HEK293 (cell line): ENCODE measurements around the gene TYROBP.

Experiments
- CTCF ChIA-PET: fragments of 350-600 bp; formaldehyde crosslinking; extraction: SDS; loops from one replicate; lab custom pipeline; 2021; ENCODE audit warnings: antibody characterized with exemption; lab: Yijun Ruan, JAX
- POLR2A ChIA-PET: fragments of 300-600 bp; formaldehyde crosslinking; extraction: SDS; loops from one replicate; lab custom pipeline; 2020; ENCODE audit warnings: antibody characterized with exemption, inconsistent platforms; lab: Yijun Ruan, JAX
- H3K27ac ChIP-seq: fragments of 200-500 bp; sonication (Bioruptor generic); 2 replicates; pipeline ENCODE4 v1.5.1; 2014; ENCODE audit warnings: low read depth, low read length, control low read depth, inconsistent platforms; ENCODE audit errors: extremely low read depth
- H3K36me3 ChIP-seq, 2 experiments: fragments of 200-500 bp in 1 of 2; sonication (Bioruptor generic) in 1 of 2; 1 replicate in 1 of 2; 2 replicates in 1 of 2; pipeline ENCODE4 v1.5.1; 2014 to 2017; ENCODE audit warnings: inconsistent platforms in 2 of 2, low read length in 2 of 2; ENCODE audit not compliant: control insufficient read depth in 2 of 2, insufficient read depth in 1 of 2
- H3K4me1 ChIP-seq: fragments of 200-500 bp; sonication (Bioruptor generic); 2 replicates; pipeline ENCODE4 v1.5.1; 2014; ENCODE audit warnings: mild to moderate bottlenecking, low read length, inconsistent platforms; ENCODE audit not compliant: control insufficient read depth, insufficient read depth
- H3K4me3 ChIP-seq: 2 replicates; pipeline ENCODE4 v1.5.1; 2011; ENCODE audit warnings: low read depth, mild to moderate bottlenecking, control low read depth, low read length, moderate library complexity
- H3K9me3 ChIP-seq: fragments of 200-500 bp; sonication (Bioruptor generic); 2 replicates; pipeline ENCODE4 v1.5.1; 2014; ENCODE audit warnings: low read depth, low read length, inconsistent platforms; ENCODE audit not compliant: control insufficient read depth, insufficient read depth
- BCL11B ChIP-seq: fragments of 450-650 bp; formaldehyde crosslinking; IDR thresholded peaks from 2 replicates; pipeline ENCODE4 v1.5.1; 2016; ENCODE audit warnings: low read depth, missing biosample characterization, missing genetic modification characterization
- HOXA7 ChIP-seq: sonication (generic); formaldehyde crosslinking; IDR thresholded peaks from 2 replicates; pipeline ENCODE4 v1.8.1; 2022; ENCODE audit warnings: missing genetic modification reagents, borderline replicate concordance
- KLF16 ChIP-seq: fragments of 450-650 bp; formaldehyde crosslinking; IDR thresholded peaks from 2 replicates; pipeline ENCODE4 v1.5.1; 2017; ENCODE audit warnings: missing biosample characterization, missing genetic modification characterization
- SETDB1 ChIP-seq: IDR thresholded peaks from one replicate; pipeline ENCODE4 v1.6.1; 2017; ENCODE audit warnings: mild to moderate bottlenecking, low read length, moderate library complexity, mixed read lengths; ENCODE audit not compliant: insufficient read length
- SP7 ChIP-seq: fragments of 450-650 bp; formaldehyde crosslinking; IDR thresholded peaks from 2 replicates; pipeline ENCODE4 v1.5.1; 2016; ENCODE audit warnings: missing biosample characterization, missing genetic modification characterization
- ZBTB21 ChIP-seq: fragments of 450-650 bp; formaldehyde crosslinking; IDR thresholded peaks from 2 replicates; pipeline ENCODE4 v1.5.1; 2017; ENCODE audit warnings: missing biosample characterization, missing genetic modification characterization
- ZNF121 ChIP-seq: fragments of 450-650 bp; formaldehyde crosslinking; IDR thresholded peaks from 2 replicates; pipeline ENCODE4 v1.5.1; 2016; ENCODE audit warnings: missing biosample characterization, missing genetic modification characterization
- ZNF202 ChIP-seq: fragments of 450-650 bp; formaldehyde crosslinking; IDR thresholded peaks from 2 replicates; pipeline ENCODE4 v1.5.1; 2016; ENCODE audit warnings: missing biosample characterization, missing genetic modification characterization, borderline replicate concordance
- ZNF248 ChIP-seq: fragments of 450-650 bp; formaldehyde crosslinking; IDR thresholded peaks from 2 replicates; pipeline ENCODE4 v1.5.1; 2017; ENCODE audit warnings: missing biosample characterization, missing genetic modification characterization
- ZNF366 ChIP-seq: fragments of 450-650 bp; formaldehyde crosslinking; conservative IDR thresholded peaks from 2 replicates; pipeline ENCODE4 v1.5.1; 2016; ENCODE audit warnings: missing biosample characterization, missing genetic modification characterization
- ZNF521 ChIP-seq: fragments of 450-650 bp; formaldehyde crosslinking; IDR thresholded peaks from 2 replicates; pipeline ENCODE4 v1.5.1; 2017; ENCODE audit warnings: missing biosample characterization, mild to moderate bottlenecking, missing genetic modification characterization
- ZNF600 ChIP-seq: fragments of 450-650 bp; formaldehyde crosslinking; IDR thresholded peaks from 2 replicates; pipeline ENCODE4 v1.5.1; 2016; ENCODE audit warnings: missing biosample characterization, missing genetic modification characterization
- ZNF621 ChIP-seq: fragments of 450-650 bp; formaldehyde crosslinking; IDR thresholded peaks from 2 replicates; pipeline ENCODE4 v1.5.1; 2017; ENCODE audit warnings: missing biosample characterization, missing genetic modification characterization
- TF ChIP-seq, protein P1 (sequence below): fragments of 450-650 bp; formaldehyde crosslinking; IDR thresholded peaks from 2 replicates; pipeline ENCODE4 v1.5.1; 2016; ENCODE audit warnings: missing biosample characterization, missing genetic modification characterization
- TF ChIP-seq, protein P2 (sequence below): fragments of 450-650 bp; formaldehyde crosslinking; IDR thresholded peaks from 2 replicates; pipeline ENCODE4 v1.5.1; 2016; ENCODE audit warnings: missing biosample characterization, missing genetic modification characterization
- TF ChIP-seq, protein P3 (sequence below): fragments of 450-650 bp; formaldehyde crosslinking; IDR thresholded peaks from 2 replicates; pipeline ENCODE4 v1.5.1; 2016; ENCODE audit warnings: missing biosample characterization, missing genetic modification characterization
- TF ChIP-seq, protein P4 (sequence below): fragments of 450-650 bp; formaldehyde crosslinking; IDR thresholded peaks from 2 replicates; pipeline ENCODE4 v1.5.1; 2016; ENCODE audit warnings: missing biosample characterization, missing genetic modification characterization
- TF ChIP-seq, protein P5 (sequence below): fragments of 450-650 bp; formaldehyde crosslinking; IDR thresholded peaks from 2 replicates; pipeline ENCODE4 v1.5.1; 2016; ENCODE audit warnings: missing biosample characterization, missing genetic modification characterization
- TF ChIP-seq, protein P6 (sequence below): fragments of 450-650 bp; formaldehyde crosslinking; IDR thresholded peaks from 2 replicates; pipeline ENCODE4 v1.5.1; 2016; ENCODE audit warnings: missing biosample characterization, missing genetic modification characterization
- TF ChIP-seq, protein P7 (sequence below): sonication (generic); formaldehyde crosslinking; IDR thresholded peaks from 2 replicates; pipeline ENCODE4 v1.8.1; 2022; ENCODE audit warnings: mild to moderate bottlenecking, moderate library complexity, missing genetic modification reagents
- TF ChIP-seq, protein P8 (sequence below): fragments of 450-650 bp; formaldehyde crosslinking; IDR thresholded peaks from 2 replicates; pipeline ENCODE4 v1.5.1; 2017; ENCODE audit warnings: missing biosample characterization, missing genetic modification characterization

TYROBP gene

DNA sequence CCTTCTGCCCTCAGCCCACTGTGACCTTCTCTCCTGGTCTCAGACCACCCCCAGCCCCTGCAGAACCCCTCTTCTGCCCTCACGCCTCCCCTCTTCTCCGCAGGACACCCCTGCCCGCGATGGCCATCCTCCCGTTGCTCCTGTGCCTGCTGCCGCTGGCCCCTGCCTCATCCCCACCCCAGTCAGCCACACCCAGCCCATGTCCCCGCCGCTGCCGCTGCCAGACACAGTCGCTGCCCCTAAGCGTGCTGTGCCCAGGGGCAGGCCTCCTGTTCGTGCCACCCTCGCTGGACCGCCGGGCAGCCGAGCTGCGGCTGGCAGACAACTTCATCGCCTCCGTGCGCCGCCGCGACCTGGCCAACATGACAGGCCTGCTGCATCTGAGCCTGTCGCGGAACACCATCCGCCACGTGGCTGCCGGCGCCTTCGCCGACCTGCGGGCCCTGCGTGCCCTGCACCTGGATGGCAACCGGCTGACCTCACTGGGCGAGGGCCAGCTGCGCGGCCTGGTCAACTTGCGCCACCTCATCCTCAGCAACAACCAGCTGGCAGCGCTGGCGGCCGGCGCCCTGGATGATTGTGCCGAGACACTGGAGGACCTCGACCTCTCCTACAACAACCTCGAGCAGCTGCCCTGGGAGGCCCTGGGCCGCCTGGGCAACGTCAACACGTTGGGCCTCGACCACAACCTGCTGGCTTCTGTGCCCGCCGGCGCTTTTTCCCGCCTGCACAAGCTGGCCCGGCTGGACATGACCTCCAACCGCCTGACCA is 31.4 kb upstream of the TYROBP start:
- H3K4me3 ChIP-seq = no peak overlapping the region
- no peaks in the 10 kb centered on the region; the same call in 1 of the 2 replicates for H3K9me3 ChIP-seq
- H3K36me3 ChIP-seq = peaks cover 35 to 48% of the 10 kb centered on the region in 2 experiments
- 0 out of 2 replicates have a peak overlapping the region, but pooled peaks have one; percentile 13 for H3K27ac ChIP-seq
- CTCF ChIA-PET = interaction anchor here (0.6 to 1.1 kb wide), 3 partner anchors 8 to 347 kb away, joined by 3 to 4 read pairs (median 4); no protein-coding TSS in a partner anchor
- peaks cover 26% of the 10 kb centered on the region for H3K4me1 ChIP-seq
- POLR2A ChIA-PET = interaction anchor here (0.6 to 1.1 kb wide), 2 partner anchors 48 to 115 kb away, joined by 3 to 5 read pairs; partner anchors contain the start of gene THAP8
- TF ChIP-seq ZNF521 (tag by site-specific recombination) = no peak
- no peak for TF ChIP-seq SETDB1
- TF ChIP-seq, protein P1, sequence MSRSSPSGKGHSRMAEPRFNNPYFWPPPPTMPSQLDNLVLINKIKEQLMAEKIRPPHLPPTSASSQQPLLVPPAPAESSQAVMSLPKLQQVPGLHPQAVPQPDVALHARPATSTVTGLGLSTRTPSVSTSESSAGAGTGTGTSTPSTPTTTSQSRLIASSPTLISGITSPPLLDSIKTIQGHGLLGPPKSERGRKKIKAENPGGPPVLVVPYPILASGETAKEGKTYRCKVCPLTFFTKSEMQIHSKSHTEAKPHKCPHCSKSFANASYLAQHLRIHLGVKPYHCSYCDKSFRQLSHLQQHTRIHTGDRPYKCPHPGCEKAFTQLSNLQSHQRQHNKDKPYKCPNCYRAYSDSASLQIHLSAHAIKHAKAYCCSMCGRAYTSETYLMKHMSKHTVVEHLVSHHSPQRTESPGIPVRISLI = no peak
- TF ChIP-seq, protein P2, sequence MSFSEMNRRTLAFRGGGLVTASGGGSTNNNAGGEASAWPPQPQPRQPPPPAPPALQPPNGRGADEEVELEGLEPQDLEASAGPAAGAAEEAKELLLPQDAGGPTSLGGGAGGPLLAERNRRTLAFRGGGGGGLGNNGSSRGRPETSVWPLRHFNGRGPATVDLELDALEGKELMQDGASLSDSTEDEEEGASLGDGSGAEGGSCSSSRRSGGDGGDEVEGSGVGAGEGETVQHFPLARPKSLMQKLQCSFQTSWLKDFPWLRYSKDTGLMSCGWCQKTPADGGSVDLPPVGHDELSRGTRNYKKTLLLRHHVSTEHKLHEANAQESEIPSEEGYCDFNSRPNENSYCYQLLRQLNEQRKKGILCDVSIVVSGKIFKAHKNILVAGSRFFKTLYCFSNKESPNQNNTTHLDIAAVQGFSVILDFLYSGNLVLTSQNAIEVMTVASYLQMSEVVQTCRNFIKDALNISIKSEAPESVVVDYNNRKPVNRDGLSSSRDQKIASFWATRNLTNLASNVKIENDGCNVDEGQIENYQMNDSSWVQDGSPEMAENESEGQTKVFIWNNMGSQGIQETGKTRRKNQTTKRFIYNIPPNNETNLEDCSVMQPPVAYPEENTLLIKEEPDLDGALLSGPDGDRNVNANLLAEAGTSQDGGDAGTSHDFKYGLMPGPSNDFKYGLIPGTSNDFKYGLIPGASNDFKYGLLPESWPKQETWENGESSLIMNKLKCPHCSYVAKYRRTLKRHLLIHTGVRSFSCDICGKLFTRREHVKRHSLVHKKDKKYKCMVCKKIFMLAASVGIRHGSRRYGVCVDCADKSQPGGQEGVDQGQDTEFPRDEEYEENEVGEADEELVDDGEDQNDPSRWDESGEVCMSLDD (tag by site-specific recombination) = 0 out of 2 replicates have a peak, but pooled peaks have one; percentile 8
- TF ChIP-seq, protein P3, sequence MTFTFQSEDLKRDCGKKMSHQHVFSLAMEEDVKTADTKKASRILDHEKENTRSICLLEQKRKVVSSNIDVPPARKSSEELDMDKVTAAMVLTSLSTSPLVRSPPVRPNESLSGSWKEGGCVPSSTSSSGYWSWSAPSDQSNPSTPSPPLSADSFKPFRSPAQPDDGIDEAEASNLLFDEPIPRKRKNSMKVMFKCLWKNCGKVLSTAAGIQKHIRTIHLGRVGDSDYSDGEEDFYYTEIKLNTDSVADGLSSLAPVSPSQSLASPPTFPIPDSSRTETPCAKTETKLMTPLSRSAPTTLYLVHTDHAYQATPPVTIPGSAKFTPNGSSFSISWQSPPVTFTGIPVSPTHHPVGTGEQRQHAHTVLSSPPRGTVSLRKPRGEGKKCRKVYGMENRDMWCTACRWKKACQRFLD = no peak
- TF ChIP-seq ZNF202 (tag by site-specific recombination) = no peak
- TF ChIP-seq KLF16 (tag by site-specific recombination) = no peak
- TF ChIP-seq ZNF248 = no peak
- peak; percentile 52; the same call in 1 of the 2 replicates for TF ChIP-seq ZNF600
- peak; percentile 68; the same call in 1 of the 2 replicates for TF ChIP-seq BCL11B
- no peak for TF ChIP-seq ZBTB21
- TF ChIP-seq SP7 = no peak
- TF ChIP-seq, protein P4, sequence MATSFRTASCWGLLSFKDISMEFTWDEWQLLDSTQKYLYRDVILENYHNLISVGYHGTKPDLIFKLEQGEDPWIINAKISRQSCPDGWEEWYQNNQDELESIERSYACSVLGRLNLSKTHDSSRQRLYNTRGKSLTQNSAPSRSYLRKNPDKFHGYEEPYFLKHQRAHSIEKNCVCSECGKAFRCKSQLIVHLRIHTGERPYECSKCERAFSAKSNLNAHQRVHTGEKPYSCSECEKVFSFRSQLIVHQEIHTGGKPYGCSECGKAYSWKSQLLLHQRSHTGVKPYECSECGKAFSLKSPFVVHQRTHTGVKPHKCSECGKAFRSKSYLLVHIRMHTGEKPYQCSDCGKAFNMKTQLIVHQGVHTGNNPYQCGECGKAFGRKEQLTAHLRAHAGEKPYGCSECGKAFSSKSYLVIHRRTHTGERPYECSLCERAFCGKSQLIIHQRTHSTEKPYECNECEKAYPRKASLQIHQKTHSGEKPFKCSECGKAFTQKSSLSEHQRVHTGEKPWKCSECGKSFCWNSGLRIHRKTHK (tag by site-specific recombination) = no peak
- no peak for TF ChIP-seq ZNF621 (tag by site-specific recombination)
- no peak for TF ChIP-seq HOXA7 (CRISPR knock-in tag)
- TF ChIP-seq, protein P5, sequence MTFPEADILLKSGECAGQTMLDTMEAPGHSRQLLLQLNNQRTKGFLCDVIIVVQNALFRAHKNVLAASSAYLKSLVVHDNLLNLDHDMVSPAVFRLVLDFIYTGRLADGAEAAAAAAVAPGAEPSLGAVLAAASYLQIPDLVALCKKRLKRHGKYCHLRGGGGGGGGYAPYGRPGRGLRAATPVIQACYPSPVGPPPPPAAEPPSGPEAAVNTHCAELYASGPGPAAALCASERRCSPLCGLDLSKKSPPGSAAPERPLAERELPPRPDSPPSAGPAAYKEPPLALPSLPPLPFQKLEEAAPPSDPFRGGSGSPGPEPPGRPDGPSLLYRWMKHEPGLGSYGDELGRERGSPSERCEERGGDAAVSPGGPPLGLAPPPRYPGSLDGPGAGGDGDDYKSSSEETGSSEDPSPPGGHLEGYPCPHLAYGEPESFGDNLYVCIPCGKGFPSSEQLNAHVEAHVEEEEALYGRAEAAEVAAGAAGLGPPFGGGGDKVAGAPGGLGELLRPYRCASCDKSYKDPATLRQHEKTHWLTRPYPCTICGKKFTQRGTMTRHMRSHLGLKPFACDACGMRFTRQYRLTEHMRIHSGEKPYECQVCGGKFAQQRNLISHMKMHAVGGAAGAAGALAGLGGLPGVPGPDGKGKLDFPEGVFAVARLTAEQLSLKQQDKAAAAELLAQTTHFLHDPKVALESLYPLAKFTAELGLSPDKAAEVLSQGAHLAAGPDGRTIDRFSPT (tag by site-specific recombination) = peak; percentile 73
- TF ChIP-seq ZNF366 (tag by site-specific recombination) = no peak
- TF ChIP-seq, protein P6, sequence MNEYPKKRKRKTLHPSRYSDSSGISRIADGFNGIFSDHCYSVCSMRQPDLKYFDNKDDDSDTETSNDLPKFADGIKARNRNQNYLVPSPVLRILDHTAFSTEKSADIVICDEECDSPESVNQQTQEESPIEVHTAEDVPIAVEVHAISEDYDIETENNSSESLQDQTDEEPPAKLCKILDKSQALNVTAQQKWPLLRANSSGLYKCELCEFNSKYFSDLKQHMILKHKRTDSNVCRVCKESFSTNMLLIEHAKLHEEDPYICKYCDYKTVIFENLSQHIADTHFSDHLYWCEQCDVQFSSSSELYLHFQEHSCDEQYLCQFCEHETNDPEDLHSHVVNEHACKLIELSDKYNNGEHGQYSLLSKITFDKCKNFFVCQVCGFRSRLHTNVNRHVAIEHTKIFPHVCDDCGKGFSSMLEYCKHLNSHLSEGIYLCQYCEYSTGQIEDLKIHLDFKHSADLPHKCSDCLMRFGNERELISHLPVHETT (tag by site-specific recombination) = no peak
- TF ChIP-seq, protein P7, sequence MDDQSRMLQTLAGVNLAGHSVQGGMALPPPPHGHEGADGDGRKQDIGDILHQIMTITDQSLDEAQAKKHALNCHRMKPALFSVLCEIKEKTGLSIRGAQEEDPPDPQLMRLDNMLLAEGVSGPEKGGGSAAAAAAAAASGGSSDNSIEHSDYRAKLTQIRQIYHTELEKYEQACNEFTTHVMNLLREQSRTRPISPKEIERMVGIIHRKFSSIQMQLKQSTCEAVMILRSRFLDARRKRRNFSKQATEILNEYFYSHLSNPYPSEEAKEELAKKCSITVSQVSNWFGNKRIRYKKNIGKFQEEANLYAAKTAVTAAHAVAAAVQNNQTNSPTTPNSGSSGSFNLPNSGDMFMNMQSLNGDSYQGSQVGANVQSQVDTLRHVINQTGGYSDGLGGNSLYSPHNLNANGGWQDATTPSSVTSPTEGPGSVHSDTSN = no peak
- TF ChIP-seq, protein P8, sequence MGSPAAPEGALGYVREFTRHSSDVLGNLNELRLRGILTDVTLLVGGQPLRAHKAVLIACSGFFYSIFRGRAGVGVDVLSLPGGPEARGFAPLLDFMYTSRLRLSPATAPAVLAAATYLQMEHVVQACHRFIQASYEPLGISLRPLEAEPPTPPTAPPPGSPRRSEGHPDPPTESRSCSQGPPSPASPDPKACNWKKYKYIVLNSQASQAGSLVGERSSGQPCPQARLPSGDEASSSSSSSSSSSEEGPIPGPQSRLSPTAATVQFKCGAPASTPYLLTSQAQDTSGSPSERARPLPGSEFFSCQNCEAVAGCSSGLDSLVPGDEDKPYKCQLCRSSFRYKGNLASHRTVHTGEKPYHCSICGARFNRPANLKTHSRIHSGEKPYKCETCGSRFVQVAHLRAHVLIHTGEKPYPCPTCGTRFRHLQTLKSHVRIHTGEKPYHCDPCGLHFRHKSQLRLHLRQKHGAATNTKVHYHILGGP (tag by site-specific recombination) = no peak
- no peak for TF ChIP-seq ZNF121
